Measurements from ENCODE around the gene SLC36A3.
"Not testable (repeated sequence)": the region's sequence is repeated elsewhere in the genome, so short reads cannot be mapped to it uniquely, and the experiment has no call there.

Gene SLC36A3

GRCh38 chr5:151303666-151304065 is at the start of gene SLC36A3:
SLC36A3 (minus strand) TSS chr5:151303766; CDS start chr5:151303354, 412 bp downstream.
- no peak for DNase-seq (ENCODE audit: low read depth, low spot score)

GRCh38 chr5:151351671-151352070 is 48.1 kb upstream of the SLC36A3 start:
- no peak for DNase-seq (ENCODE audit: low read depth, low spot score)

GRCh38 chr5:151348789-151349188 is 45.2 kb upstream of the SLC36A3 start:
- no peak for DNase-seq (ENCODE audit: low read depth, low spot score)

GRCh38 chr5:151347369-151347768 is 43.8 kb upstream of the SLC36A3 start, which contains the start of gene SLC36A2:
SLC36A2 (minus strand) TSS chr5:151347559; CDS start chr5:151347460, 99 bp downstream.
- DNase-seq (ENCODE audit: low read depth, low spot score): no peak

GRCh38 chr5:151345808-151346478 is 42.4 kb upstream of the SLC36A3 start:
- peak; percentile 66 for DNase-seq (ENCODE audit: low read depth, low spot score)

- DNase-seq (ENCODE audit: low read depth, low spot score): no peak
Observed at GRCh38 chr5:151345187-151345807, 41.7 kb upstream of the SLC36A3 start.

- DNase-seq (ENCODE audit: low read depth, low spot score): no peak
Observed at GRCh38 chr5:151344088-151344487, 40.5 kb upstream of the SLC36A3 start.

GRCh38 chr5:151340004-151340403 is 36.4 kb upstream of the SLC36A3 start:
- no peak for DNase-seq (ENCODE audit: low read depth, low spot score)

- DNase-seq (ENCODE audit: low read depth, low spot score): no peak
Observed at GRCh38 chr5:151338734-151339133, 35.2 kb upstream of the SLC36A3 start.

GRCh38 chr5:151332857-151333256 is 29.3 kb upstream of the SLC36A3 start:
- DNase-seq (ENCODE audit: low read depth, low spot score): no peak

- no peak for DNase-seq (ENCODE audit: low read depth, low spot score)
Observed at GRCh38 chr5:151328734-151329133, 25.2 kb upstream of the SLC36A3 start.

GRCh38 chr5:151327585-151327984 is 24.0 kb upstream of the SLC36A3 start:
- no peak for DNase-seq (ENCODE audit: low read depth, low spot score)

GRCh38 chr5:151326266-151326665 is 22.7 kb upstream of the SLC36A3 start:
- DNase-seq (ENCODE audit: low read depth, low spot score): peak; percentile 40

GRCh38 chr5:151320481-151320880 is 16.9 kb upstream of the SLC36A3 start:
- no peak for DNase-seq (ENCODE audit: low read depth, low spot score)

- DNase-seq (ENCODE audit: low read depth, low spot score): peak; percentile 50
Observed at GRCh38 chr5:151318850-151319732, 15.5 kb upstream of the SLC36A3 start.

- DNase-seq (ENCODE audit: low read depth, low spot score): no peak
Observed at GRCh38 chr5:151317871-151318270, 14.3 kb upstream of the SLC36A3 start.

GRCh38 chr5:151315998-151316597 is 12.5 kb upstream of the SLC36A3 start:
- peak; percentile 58 for DNase-seq (ENCODE audit: low read depth, low spot score)

- no peak for DNase-seq (ENCODE audit: low read depth, low spot score)
Observed at GRCh38 chr5:151313357-151313756, 9.8 kb upstream of the SLC36A3 start.

- DNase-seq (ENCODE audit: low read depth, low spot score): peak; percentile 49
Observed at GRCh38 chr5:151312756-151313324, 9.3 kb upstream of the SLC36A3 start.

GRCh38 chr5:151310932-151311331 is 7.4 kb upstream of the SLC36A3 start:
- no peak for DNase-seq (ENCODE audit: low read depth, low spot score)

GRCh38 chr5:151309821-151310220 is 6.3 kb upstream of the SLC36A3 start:
- not testable (repeated sequence) for DNase-seq (ENCODE audit: low read depth, low spot score)
